HG02870 (cell line): ENCODE measurements around the gene PZP.
"Not testable (repeated sequence)": the region's sequence is repeated elsewhere in the genome, so short reads cannot be mapped to it uniquely, and the experiment has no call there.

Experiments
- ATAC-seq: cut with Tn5 transposase; IDR thresholded peaks from one replicate; pipeline ENCODE4 v1.9.1; 2021; ENCODE audit warnings: mild to moderate bottlenecking, moderate library complexity; ENCODE audit not compliant: unreplicated experiment

The PZP gene

DNA sequence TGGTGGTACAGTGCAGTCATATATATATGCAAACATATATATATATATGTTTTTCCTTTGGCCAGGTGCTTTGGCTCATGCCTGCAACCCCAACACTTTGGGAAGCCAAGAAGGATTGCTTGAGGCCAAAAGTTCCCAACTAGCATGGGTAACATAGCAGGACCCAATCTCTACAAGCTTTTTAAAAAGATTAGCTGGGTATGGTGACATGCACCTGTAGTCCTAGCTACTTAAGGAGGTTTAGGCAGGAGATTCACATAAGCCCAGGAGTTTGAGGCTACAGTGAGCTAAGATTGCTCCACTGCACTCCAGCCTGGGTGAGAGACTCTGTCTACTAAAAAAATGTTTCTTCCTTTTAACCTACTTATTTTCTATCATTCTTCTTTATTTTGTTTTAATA lies 10.2 kb downstream of the PZP start:
- no peak for ATAC-seq

DNA sequence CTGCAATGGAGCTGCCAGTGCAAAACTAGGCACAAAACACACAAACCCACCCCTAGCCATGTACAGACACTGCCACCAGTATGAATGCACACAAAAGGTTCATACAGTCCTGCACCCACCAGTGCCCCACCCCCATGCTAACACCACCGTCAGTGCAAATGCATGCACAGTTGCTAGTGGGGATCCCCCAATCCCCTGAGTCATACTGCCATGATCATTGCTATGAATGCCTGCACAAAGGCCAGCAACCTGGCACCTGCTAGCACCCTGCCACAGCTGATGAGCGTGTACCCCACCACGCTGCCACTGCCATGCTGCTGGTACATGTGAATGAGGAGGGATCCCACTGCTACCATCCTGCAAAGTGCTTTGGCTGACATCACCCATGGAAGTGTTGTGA lies 23.9 kb downstream of the PZP start:
- no peak for ATAC-seq

DNA sequence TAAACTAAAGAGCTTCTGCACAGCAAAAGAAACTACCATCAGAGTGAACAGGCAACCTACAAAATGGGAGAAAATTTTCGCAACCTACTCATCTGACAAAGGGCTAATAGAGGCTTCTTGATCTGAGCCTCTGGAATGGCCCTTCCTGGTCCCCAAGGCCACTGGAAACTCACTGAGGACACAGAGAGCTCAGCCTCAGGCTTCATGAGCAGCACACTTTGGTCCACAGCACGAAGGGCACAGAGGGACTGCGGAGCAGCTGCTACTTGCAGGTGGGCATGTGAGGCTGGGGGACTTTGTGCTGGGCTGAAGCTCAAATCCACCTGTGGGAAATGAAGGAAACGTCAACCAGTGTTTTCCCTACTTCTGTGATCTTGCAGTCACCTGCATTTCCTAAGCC lies 27.4 kb downstream of the PZP start:
- no peak for ATAC-seq

DNA sequence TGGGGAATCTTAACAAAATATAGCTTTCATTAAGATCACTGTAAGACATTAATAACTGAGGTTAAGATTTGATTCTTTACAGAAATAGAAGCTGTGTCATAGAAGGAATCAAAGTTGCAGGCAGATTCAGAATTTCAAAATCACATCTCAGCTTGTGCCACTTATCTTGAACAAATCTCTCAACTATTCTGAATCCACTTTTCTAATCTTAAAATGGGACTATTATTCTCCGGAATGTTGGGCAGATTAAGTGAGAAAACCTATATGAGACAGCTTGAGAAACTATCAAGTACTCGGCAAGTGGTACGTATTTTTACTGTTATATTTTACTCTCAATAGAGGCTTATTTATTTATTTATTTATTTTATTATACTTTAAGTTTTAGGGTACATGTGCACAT lies 28.4 kb downstream of the PZP start:
- ATAC-seq: no peak

DNA sequence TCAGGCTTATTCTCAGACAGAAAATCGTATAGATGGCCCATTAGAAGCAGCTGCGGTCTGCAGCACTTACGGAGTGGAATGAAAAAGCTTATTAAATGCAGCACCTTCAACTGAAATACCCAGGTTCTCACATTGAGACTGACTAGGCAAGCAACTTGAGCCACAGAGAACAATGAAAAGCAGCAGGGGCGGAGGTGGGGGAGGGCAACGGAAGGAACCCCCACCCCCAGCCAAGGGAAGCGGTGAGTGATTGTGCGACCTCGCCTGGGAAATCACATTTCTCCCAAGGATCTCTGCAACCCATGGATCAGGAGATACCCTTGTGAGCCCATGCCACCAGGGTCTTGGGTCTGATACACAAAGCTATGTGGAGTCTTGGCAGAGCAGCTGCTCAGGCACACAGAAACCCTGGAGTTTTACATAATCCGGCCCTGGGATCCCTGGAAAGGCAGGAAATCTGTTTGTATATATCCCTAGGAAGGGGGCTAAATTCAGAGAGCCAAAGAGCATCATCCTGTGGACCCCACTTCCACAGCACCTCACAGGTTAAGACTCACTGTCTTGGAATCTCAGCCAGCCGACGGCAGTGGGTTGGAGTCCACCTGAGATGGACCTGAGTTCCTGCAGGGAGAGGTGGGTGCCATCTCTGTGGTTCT lies 38.1 kb downstream of the PZP start:
- ATAC-seq: no peak

DNA sequence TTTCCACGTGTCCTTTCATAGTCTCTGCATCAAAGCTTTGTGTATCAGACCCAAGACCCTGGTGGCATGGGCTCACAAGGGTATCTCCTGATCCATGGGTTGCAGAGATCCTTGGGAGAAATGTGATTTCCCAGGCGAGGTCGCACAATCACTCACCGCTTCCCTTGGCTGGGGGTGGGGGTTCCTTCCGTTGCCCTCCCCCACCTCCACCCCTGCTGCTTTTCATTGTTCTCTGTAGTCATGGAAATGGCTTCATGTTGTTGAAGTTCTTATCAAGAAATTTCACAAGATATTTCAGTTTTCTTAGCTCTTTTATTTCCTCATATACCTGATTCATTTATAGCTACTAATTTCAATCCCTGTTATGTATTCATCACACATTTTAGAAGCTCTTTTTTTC lies 40.9 kb downstream of the PZP start:
- ATAC-seq: not testable (repeated sequence)

DNA sequence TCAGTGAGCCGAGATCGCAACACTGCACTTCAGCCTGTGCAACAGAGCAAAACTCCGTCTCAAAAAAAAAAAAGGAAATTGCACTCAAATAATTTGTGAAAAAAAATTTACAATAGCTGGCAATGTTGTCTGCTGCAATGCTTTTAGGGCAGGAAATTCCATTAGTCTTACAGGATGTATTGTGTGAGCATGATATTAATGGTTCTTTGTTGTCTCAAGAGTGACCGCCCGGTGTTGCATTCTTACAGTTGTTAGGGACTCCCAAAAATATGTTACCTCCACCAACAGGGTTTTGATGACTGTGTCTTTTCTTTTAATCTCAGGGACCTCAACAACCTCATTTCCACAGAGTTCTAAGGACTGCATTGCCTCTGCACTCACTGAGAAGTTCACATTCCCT lies 44.8 kb downstream of the PZP start:
- no peak for ATAC-seq

DNA sequence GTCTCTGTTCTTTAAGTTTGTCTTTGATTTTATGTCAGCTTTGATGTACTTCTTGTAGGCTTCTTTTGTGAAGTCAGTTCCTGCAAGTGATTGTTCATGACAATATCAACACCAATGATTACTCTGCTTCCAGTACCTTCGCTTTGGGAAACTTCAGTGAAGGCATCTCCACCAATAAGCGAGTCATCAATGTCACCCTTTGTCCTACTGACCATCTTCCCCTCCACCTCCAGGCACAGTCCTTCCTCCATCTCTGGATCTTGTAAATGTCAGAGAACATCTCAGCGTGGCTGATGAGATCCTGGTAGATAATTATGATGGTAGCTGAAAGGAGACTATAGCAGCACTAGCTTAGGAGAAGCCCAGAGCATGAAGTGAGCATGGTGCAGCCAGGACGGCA lies 52.1 kb downstream of the PZP start:
- ATAC-seq: no peak

DNA sequence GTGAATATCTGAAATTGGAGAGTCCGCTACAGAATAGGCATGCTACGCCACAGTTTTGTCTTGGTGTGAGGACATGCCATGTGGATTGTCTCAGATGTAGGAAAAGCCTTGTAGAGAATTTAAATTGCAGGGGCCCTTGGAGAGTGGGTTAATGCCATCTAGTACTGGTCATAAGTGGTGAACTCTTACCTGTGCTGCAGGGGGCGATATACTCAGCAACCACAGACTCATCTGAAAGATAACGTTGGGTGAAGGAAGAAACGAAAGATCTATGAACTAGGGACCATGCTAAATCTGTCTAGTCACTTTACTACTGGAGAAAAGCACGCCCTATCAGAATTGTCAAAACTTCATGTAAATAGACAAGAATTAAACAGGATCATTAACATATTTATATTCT lies 58.8 kb downstream of the PZP start:
- ATAC-seq: no peak

DNA sequence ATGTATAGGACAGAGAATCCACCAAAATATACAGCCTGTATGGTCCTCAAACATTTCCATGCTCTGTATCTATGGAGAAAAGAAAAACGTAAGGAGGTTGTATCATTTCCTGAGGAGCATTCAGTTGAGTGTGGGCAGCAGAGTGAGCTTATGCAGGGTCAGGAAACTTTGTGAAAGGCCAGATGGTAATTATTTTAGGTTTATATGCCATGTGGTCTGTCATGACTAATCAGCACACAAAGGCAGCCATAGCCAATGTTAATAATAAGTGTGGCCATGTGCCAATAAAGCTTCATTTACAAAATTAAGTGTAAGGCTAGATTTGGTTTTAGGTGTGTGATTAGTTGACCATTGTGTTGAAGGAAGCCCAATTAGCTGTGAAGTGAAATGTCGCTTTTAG lies 59.3 kb downstream of the PZP start:
- no peak for ATAC-seq

DNA sequence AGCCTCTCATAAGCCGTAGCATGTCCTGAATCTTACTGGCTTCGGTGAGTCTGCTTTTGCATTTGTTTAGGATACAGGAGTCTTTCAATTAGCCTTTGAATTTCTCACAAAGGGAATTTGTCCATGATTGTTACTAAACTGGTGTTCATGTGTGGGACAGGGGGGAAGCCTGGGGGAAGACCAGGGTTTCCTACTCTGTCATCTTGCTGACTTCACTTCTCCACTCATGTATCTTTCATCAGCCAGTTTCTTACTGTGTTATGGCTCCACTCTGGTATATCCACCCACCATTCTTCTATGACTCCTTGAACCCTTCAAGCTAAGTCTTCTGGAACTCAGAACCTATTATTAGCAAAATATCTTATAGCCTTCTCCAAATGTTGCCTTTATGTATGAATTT lies 60.7 kb downstream of the PZP start:
- ATAC-seq: no peak

DNA sequence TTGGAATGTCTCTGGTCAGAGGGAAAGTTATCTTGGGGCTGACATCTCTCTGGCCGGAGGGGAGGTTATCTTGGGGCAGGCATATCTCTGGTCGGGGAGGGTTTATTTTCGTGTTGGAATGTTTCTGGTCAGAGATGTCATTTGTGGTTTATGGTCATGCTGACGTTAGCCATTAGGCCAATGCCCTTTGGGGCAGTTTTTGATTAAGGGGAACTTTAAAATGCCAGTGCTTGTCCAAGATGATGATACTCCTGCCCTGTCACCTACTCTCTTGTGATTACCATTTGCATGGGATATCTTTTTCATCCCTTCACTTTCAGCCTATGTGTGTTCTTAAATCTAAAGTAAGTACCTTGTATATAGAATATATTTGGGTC lies 63.5 kb downstream of the PZP start:
- ATAC-seq: no peak

DNA sequence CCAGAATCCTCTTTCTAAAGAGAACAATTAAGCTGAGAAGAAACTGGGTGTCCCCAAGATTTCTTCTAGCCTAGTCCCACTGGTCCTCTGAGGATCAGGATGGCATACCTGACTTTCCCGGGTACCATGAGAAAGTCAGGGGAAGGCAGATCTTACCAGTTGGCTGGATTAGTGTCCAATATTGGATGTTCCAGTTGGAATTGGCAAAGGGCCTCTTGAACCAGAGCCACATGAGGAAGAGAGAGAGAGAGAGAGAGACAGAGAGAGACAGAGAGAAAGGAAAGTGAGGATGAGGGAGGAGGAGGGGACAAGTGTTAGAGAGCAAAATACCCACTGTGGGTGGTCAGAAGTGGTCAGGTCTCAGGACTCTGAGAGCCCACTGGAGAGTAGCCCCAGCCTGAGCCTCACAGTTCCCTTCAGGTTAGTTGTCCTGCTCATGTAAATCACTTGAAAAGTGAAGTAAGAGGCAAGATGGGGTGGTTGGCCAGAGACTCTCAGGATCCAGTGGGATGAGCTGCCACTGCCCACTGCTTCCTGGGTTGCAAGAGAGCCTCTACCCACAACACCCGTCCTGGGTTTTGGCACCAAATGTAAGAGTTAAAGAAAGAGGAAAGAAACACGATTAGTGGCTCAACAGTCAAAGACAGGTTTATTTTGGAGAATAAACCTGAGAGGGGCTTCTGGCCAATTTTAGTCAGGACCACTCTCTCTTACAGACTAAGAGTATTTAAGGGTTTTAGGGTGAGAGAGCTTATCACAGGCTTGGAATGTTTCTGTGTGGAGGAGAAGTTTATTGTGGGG lies 64.1 kb downstream of the PZP start:
- ATAC-seq: no peak

DNA sequence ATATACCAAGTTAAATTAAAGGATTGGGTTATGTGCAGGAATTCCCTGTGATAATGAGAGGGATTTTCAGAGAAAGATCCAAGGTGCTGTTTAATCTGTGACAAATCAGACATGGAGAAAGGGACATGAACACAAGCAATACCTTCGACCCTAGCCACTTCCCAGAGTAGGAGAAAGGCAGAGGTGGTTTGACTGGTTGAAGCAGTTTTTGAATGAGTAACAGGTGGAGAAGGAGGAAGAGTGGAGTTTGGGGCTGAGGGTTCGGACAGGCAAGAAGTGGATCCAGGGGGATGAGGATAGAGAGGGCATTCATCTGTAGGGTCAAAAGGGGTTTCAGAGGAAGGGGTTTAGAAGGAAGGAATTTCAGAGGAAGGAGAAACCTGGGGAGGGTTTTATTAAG lies 65.1 kb downstream of the PZP start:
- no peak for ATAC-seq

DNA sequence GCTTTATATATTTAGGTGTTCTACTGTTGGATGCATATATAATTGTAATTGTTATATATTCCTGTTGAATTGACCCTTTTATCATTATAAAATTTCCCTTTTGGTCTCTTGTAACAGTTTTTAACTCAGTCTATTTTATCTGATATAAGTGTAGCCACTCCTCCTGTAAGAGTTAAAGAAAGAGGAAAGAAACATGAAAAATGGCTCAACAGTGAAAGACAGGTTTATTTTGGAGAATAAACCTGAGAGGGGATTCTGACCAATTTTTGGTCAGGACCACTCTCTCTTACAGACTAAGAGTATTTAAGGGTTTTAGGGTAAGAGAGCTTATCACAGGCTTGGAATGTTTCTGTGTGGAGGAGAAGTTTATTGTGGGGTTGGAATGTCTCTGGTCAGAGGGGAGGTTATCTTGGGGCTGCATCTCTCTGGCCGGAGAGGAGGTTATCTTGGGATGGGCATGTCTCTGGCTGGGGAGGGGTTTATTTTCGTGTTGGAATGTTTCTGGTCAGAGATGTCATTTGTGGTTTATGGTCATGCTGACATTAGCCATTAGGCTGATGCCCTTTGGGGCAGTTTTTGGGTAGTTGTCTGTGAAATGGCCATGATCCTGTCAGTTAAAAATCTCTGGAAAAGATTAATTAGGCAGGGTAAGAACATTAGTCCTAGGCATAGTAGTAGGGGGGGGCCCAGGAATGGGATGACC lies 68.5 kb downstream of the PZP start:
- not testable (repeated sequence) for ATAC-seq

DNA sequence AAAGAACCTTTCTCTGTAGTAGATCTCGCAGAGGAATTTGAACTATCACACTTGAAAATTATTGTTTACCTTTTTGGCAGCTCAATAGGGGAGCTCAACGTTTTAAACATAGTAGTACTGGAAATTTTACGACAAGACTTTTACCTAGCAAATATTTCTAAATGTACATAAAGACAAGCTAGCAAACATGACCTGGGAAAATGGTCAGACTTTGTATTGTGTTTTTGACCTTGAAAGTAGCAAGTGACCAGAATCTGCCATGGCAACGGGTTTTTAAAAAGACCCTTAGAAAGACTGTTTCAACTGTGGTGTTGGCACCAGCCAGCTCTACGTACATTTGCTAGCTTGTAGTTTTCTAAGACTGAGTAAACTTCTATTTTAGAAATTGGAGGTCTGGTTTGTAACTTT lies 72.3 kb downstream of the PZP start:
- no peak for ATAC-seq

DNA sequence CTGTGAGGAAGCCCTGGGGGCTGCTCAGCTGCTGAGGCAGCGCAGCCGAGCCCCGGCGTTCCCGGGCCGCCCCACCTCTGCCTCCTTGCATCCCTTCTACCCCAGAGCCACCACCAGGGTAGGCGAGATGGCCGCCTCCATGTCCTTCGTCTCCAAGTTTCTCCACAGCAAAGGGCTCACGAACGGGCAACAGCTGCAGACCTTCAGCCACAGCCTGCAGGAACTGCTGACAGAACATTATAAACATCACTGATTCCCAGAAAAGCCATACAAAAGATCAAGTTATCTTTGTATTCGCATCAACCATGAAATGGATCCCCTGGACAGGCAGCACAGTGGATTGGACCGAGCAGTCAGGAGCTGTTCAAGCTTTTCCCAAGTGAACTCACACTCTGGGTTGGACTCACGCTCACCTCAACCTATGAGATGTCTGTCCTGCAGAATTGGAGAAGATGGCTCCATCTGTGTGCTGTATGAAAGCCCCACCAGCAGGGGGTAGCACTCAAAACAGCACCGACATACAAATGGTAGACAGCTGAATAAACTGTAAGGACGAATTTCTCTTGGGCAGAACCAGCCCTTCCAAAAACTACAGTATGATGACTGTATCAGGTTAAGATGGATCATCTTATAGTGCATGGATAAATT lies 73.1 kb downstream of the PZP start:
- ATAC-seq: no peak

DNA sequence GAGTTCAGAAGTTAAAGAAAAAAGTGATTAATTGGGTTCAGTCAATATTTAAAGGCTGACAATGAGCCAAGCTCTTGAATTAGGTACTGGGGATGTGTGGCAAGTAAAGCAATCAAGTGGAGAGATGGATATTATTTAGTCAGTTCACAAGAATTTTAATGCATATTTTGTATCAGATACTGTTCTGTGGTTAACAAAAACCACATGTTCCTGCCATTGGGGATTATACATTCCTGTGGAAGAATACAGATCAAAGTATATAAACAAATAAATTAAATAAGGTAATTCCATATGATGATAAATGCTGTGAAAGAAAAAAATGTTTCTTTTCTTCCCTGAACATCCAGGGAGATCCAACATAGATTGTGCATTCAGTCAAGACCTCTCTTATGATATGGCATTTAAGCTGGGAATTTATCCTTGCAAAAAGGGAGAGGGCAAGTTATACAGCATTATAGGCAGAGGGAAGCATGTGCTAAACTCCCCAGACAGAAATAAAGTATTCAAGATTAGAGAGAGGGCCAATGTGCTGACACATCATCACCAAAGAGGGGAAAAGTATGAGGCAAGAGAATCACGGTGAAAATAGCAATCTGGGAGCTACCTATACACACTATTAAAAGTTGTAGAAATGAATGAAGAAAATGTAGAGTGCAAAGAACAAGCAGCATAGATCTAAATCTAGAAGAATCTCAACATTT lies 74.8 kb downstream of the PZP start:
- no peak for ATAC-seq

DNA sequence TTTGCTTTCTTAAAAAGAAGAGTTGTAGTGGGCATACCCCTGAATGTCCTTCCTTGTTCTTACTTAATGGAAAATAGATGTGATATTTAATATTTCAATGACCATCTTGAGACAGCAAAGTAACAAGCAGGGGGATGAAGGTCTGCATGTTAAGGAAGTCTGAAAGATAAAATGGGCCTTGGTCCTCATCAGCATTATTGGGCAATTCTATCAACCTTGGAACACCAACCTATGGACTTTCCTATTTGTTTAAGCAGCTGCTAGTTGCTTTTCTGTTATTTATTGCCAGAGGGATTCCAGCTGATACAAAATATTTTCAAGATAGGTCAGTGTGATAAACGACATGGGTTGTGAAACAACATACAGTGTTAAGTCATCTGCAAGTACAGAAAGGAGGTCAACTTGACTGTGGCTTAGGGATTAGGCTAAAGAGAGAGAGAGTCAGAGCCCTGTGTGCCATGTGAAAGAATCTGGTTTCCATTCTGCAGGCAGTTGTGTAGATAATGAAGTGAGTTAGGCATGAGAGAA lies 76.1 kb downstream of the PZP start:
- ATAC-seq: no peak

DNA sequence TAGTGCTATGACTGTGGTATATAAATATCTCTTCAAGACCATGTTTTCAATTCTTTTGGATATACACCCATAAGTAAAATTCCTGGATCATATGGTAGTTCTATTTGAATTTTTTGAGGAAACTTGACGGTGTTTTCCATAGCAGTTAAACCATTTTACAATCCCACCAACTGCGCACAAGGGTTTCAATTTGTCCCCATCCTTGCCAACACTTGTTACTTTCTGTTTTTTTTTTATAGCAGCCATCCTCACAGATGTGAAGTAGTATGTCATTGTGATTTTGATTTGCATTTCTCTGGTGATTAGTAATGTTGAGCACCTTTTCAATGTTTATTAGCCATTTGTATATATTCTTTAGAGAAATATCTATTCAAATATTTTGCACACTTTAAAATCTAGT lies 78.0 kb downstream of the PZP start:
- no peak for ATAC-seq
